OCI-LY7 (cell line): ENCODE data around the gene EPB41L1. TPM values are rescaled to one million over a fixed set of nuclear protein-coding genes. Genes with fewer than 3 reads are reported as not detected.

Experiments
- BruUV-seq: library from RNA; stranded (reverse); fragments of 400-500 nt; replicated peaks from 2 replicates; lab custom pipeline; 2021; lab: Mats Ljungman, UMichigan
- CTCF ChIA-PET: fragments of 300-600 bp; sonication (Branson Sonifier 250); formaldehyde crosslinking; loops from one replicate; lab custom pipeline; 2022; ENCODE audit warnings: antibody characterized with exemption; ENCODE audit not compliant: unreplicated experiment; lab: Charles Lee
- POLR2A ChIA-PET: fragments of 300-600 bp; sonication (Branson Sonifier 250); formaldehyde crosslinking; loops from one replicate; lab custom pipeline; 2022; ENCODE audit warnings: antibody characterized with exemption; lab: Charles Lee
- DNase-seq: peaks from one replicate; pipeline ENCODE4 v3.0.0-alpha.2; 2015; ENCODE audit warnings: low spot score
- H2AFZ ChIP-seq: fragments of 200-600 bp; sonication (generic), shearing (Covaris generic); 2 replicates; pipeline ENCODE4 v1.6.1; 2014; ENCODE audit warnings: mild to moderate bottlenecking, antibody characterized with exemption, low read length, moderate library complexity
- H3K27ac ChIP-seq: fragments of 200-600 bp; sonication (generic); 2 replicates; pipeline ENCODE4 v1.5.1; 2014; ENCODE audit warnings: mixed run types, low read depth, mild to moderate bottlenecking, moderate library complexity, low read length, inconsistent platforms; ENCODE audit not compliant: poor library complexity, severe bottlenecking
- H3K36me3 ChIP-seq: fragments of 200-600 bp; sonication (generic); 2 replicates; pipeline ENCODE4 v1.6.1; 2014; ENCODE audit warnings: mild to moderate bottlenecking, antibody characterized with exemption, low read length, moderate library complexity, mixed read lengths; ENCODE audit not compliant: insufficient read depth
- H3K4me1 ChIP-seq: fragments of 200-600 bp; sonication (generic); 2 replicates; pipeline ENCODE4 v1.5.1; 2014; ENCODE audit warnings: mild to moderate bottlenecking, low read length; ENCODE audit not compliant: insufficient read depth, poor library complexity, severe bottlenecking
- H3K4me2 ChIP-seq: fragments of 200-600 bp; sonication (generic); 2 replicates; pipeline ENCODE4 v1.6.1; 2014; ENCODE audit warnings: mild to moderate bottlenecking, low read length
- H3K4me3 ChIP-seq: fragments of 200-600 bp; sonication (generic); 2 replicates; pipeline ENCODE4 v1.5.1; 2014; ENCODE audit warnings: mild to moderate bottlenecking, low read depth, low read length; ENCODE audit not compliant: poor library complexity, severe bottlenecking
- H3K79me2 ChIP-seq: fragments of 200-600 bp; sonication (generic); 2 replicates; pipeline ENCODE4 v1.6.1; 2016; ENCODE audit warnings: low read depth, mild to moderate bottlenecking, low read length, moderate library complexity, mixed read lengths; ENCODE audit not compliant: insufficient read depth
- H3K9me2 ChIP-seq: fragments of 200-600 bp; sonication (generic); 2 replicates; pipeline ENCODE4 v1.6.1; 2016; ENCODE audit warnings: mild to moderate bottlenecking, low read length, mixed read lengths; ENCODE audit not compliant: insufficient read depth
- H3K9me3 ChIP-seq: fragments of 200-600 bp; sonication (generic); 2 replicates; pipeline ENCODE4 v1.6.1; 2014; ENCODE audit warnings: mild to moderate bottlenecking, mixed run types, low read length, mixed read lengths
- H4K20me1 ChIP-seq: fragments of 200-600 bp; sonication (generic); 2 replicates; pipeline ENCODE4 v1.6.1; 2014; ENCODE audit warnings: mild to moderate bottlenecking, antibody characterized with exemption, low read length, moderate library complexity, mixed read lengths; ENCODE audit not compliant: insufficient read depth
- CTCF ChIP-seq: fragments of 200-600 bp; sonication (generic); conservative IDR thresholded peaks from 2 replicates; pipeline ENCODE4 v1.5.1; 2014; ENCODE audit warnings: mild to moderate bottlenecking, antibody characterized with exemption, low read length, moderate library complexity, mixed read lengths
- EZH2phosphoT487 ChIP-seq: fragments of 200-600 bp; sonication (generic); IDR thresholded peaks from 2 replicates; pipeline ENCODE4 v1.6.1; 2018; ENCODE audit warnings: low read depth, borderline replicate concordance, mild to moderate bottlenecking, mixed run types, antibody characterized with exemption, low read length, moderate library complexity, mixed read lengths
- intact Hi-C: fragments of 100-400 bp; cut with micrococcal nuclease; formaldehyde crosslinking; loops from one replicate; pipeline ENCODE4 v1.10.0; 2022; ENCODE audit not compliant: unreplicated experiment
- total RNA-seq, 2 experiments: library from RNA; depleted of rRNA in 1 of 2; stranded (reverse); fragments of >200 nt in 1 of 2; shearing (Covaris generic) in 1 of 2; gene quantifications; 2 replicates each; pipeline ENCODE4 v1.2.3, GENCODE V29; 2014 to 2022

EPB41L1 gene
- total RNA-seq, 2 experiments from 2014 or later: 0.54 to 1.6 TPM

- H3K4me2 ChIP-seq: no peak overlapping the region
- BruUV-seq: no TSS peak
- H4K20me1 ChIP-seq: no peaks in the 10 kb centered on the region
- no peak for DNase-seq
- H3K27ac ChIP-seq: no peak overlapping the region
- ChIA-PET POLR2A (interaction anchor here (0.5 kb wide), 1 partner anchor 198 kb away, joined by 3 read pairs; no protein-coding TSS in a partner anchor), CTCF (interaction anchor here (0.6 to 0.7 kb wide), 2 partner anchors 9 to 10 kb away, joined by 3 to 6 read pairs; no protein-coding TSS in a partner anchor)
- H3K36me3 ChIP-seq: no peaks in the 10 kb centered on the region
- no peaks in the 10 kb centered on the region for H3K79me2 ChIP-seq
- no peak for TF ChIP-seq CTCF
- TF ChIP-seq EZH2phosphoT487: no peak
- H3K4me1 ChIP-seq: peaks cover 45% of the 10 kb centered on the region
- H3K9me3 ChIP-seq: no peaks in the 10 kb centered on the region
- intact Hi-C loops: no loop called here
- no peak overlapping the region for H3K4me3 ChIP-seq
- H3K9me2 ChIP-seq: no peaks in the 10 kb centered on the region
- H2AFZ ChIP-seq: no peak overlapping the region
Observed at GRCh38 chr20:36148439-36148838, 6.1 kb upstream of the EPB41L1 start.

GRCh38 chr20:36149012-36149411, 5.5 kb upstream of the EPB41L1 start:
- TF ChIP-seq CTCF: no peak
- no peak for TF ChIP-seq EZH2phosphoT487
- no peaks in the 10 kb centered on the region for H3K9me2 ChIP-seq
- no peaks in the 10 kb centered on the region for H3K36me3 ChIP-seq
- H3K27ac ChIP-seq: no peak overlapping the region
- H3K4me3 ChIP-seq: no peak overlapping the region
- H3K9me3 ChIP-seq: no peaks in the 10 kb centered on the region
- no peaks in the 10 kb centered on the region for H3K79me2 ChIP-seq
- no peak overlapping the region for H3K4me2 ChIP-seq
- no peak overlapping the region for H2AFZ ChIP-seq
- H4K20me1 ChIP-seq: no peaks in the 10 kb centered on the region
- ChIA-PET POLR2A (interaction anchor here (0.5 to 0.9 kb wide), 2 partner anchors 38 to 198 kb away, joined by 3 to 4 read pairs; no protein-coding TSS in a partner anchor), CTCF (interaction anchor here (0.5 to 0.6 kb wide), 2 partner anchors 8 to 223 kb away, joined by 4 to 6 read pairs; no protein-coding TSS in a partner anchor)
- H3K4me1 ChIP-seq: peaks cover 39% of the 10 kb centered on the region
- intact Hi-C loops: no loop called here
- DNase-seq: no peak
- BruUV-seq: no TSS peak

GRCh38 chr20:36149469-36149868, 5.1 kb upstream of the EPB41L1 start:
- H4K20me1 ChIP-seq: no peaks in the 10 kb centered on the region
- intact Hi-C loops: no loop called here

More at GRCh38 chr20:36149469-36149868, 5.1 kb upstream of the EPB41L1 start:
- peaks cover 34% of the 10 kb centered on the region for H3K4me1 ChIP-seq
- no peak for DNase-seq
- H3K4me3 ChIP-seq: no peak overlapping the region
- no peaks in the 10 kb centered on the region for H3K36me3 ChIP-seq
- no peaks in the 10 kb centered on the region for H3K9me3 ChIP-seq
- H2AFZ ChIP-seq: no peak overlapping the region
- no peaks in the 10 kb centered on the region for H3K79me2 ChIP-seq
- no peaks in the 10 kb centered on the region for H3K9me2 ChIP-seq
- H3K4me2 ChIP-seq: no peak overlapping the region
- no TSS peak for BruUV-seq
- TF ChIP-seq CTCF (no peak), EZH2phosphoT487 (no peak)
- ChIA-PET POLR2A (interaction anchor here (0.9 kb wide), 1 partner anchor 38 kb away, joined by 4 read pairs; no protein-coding TSS in a partner anchor), CTCF (interaction anchor here (0.5 kb wide), 1 partner anchor 223 kb away, joined by 4 read pairs; no protein-coding TSS in a partner anchor)
- no peak overlapping the region for H3K27ac ChIP-seq
